LNCAP (cell line): ENCODE results near the gene TBC1D17.

Source experiments
- CTCF ChIP-seq: fragments of 450-650 bp; IDR thresholded peaks from 2 replicates; pipeline ENCODE4 v1.5.1; 2017; ENCODE audit warnings: mild to moderate bottlenecking

Gene TBC1D17

GRCh38 chr19:49877020-49877878 is at the start of gene TBC1D17, which contains the start of gene AKT1S1:
TSS of gene TBC1D17 (plus strand) at chr19:49877702. CDS start at chr19:49877724, 22 bp downstream.
TSS of gene AKT1S1 (minus strand) at chr19:49877355. CDS start at chr19:49873295, 4,060 bp downstream.
- no peak for TF ChIP-seq CTCF

DNA sequence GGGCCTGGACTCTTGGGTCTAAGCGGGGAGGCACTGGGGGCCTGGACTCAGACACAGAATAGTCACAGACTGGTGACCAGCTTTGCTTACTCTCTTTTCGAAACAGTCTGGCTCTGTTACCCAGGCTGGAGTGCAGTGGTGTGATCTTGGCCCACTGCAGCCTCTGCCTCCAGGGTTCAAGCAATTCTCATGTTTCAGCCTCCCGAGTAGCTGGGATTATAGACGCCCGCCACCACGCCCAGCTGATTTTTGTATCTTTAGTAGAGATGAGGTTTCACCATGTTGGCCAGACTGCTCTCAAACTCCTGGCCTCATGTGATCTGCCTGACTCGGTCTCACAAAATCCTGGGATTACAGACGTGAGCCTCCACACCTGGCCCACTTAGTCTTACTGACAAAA is 48.3 kb upstream of the TBC1D17 start:
- no peak for TF ChIP-seq CTCF

DNA sequence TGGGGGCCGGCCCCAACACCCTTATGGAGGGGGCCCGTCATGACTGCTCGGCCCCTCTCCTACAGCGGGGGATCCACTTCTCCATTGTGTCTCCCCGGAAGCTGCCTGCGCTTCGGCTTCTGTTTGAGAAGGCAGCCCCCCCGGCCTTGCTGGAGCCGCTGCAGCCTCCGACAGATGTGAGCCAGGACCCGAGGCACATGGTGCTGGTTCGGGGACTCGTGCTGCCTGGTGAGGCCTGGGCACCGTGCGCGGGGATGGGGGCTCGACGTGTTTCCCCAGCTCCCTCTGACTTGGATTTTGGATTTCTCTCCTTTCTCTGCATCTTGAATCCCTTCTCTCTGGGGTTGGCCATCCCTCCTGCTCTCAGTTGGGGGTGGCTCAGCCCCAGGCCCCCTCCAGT is 47.8 kb upstream of the TBC1D17 start:
- no peak for TF ChIP-seq CTCF

- TF ChIP-seq CTCF: no peak
Observed at GRCh38 chr19:49830766-49831165, 46.7 kb upstream of the TBC1D17 start.

- TF ChIP-seq CTCF: no peak
Observed at GRCh38 chr19:49831592-49831991, 45.9 kb upstream of the TBC1D17 start.

GRCh38 chr19:49832556-49832955 is 44.9 kb upstream of the TBC1D17 start:
- no peak for TF ChIP-seq CTCF

- no peak for TF ChIP-seq CTCF
Observed at GRCh38 chr19:49833599-49833998, 43.9 kb upstream of the TBC1D17 start.
